Measurements from ENCODE around the gene CRYBG1. TPM values are rescaled to one million over a fixed set of nuclear protein-coding genes. Genes with fewer than 3 reads are reported as not detected.

Gene CRYBG1
- total and polyA plus RNA-seq, 2 of the 4 experiments (the other 2 are of a cell fraction) = 0.38 to 1.1 TPM

- no TSS peak for BruUV-seq (replicated peaks)
- peaks cover 4% of the 10 kb centered on the region; the same call in 1 of the 2 replicates for H3K9me1 ChIP-seq (ENCODE audit: insufficient read depth, low read length)
- H3K18ac ChIP-seq (ENCODE audit: low read depth, low read length) = no peak overlapping the region
- intact Hi-C loops (cut with micrococcal nuclease) = loop anchor here (2.0 to 5.0 kb wide), 2 partner anchors 47 to 468 kb away; no protein-coding TSS in a partner anchor
- no peak overlapping the region for H4K8ac ChIP-seq (ENCODE audit: low read depth in 2 of 2, low read length in 2 of 2)
- peak overlapping the region; percentile 86 for H2AFZ ChIP-seq (replicated peaks; ENCODE audit: low read length, poor library complexity)
- no peak overlapping the region for H3K14ac ChIP-seq (replicated peaks; ENCODE audit: low read depth, low read length)
- peaks cover 35% of the 10 kb centered on the region for H3K27me3 ChIP-seq (ENCODE audit: control insufficient read depth, insufficient read depth, low read length)
- dilution Hi-C loops (cut with HindIII; ENCODE audit: low sequenced_read_pairs, unreplicated experiment) = no loop called here
- no peak overlapping the region; the same call in 1 of the 2 replicates for H3K23ac ChIP-seq (ENCODE audit: low read depth, low read length)
- H3K9ac ChIP-seq (ENCODE audit: low read depth, low read length) = no peak overlapping the region
- no peak overlapping the region for H4K5ac ChIP-seq (ENCODE audit: low read depth, low read length)
- no peak overlapping the region for H4K91ac ChIP-seq (ENCODE audit: insufficient read depth, low read depth, low read length)
- in situ Hi-C loops (cut with MboI; ENCODE audit: low sequenced_read_pairs) = loop anchor here (10.0 kb wide), 1 partner anchor 55 kb away; no protein-coding TSS in a partner anchor
- POLR2A ChIA-PET (ENCODE audit: unreplicated experiment) = no interaction called here
- H2BK15ac ChIP-seq (ENCODE audit: low read depth, low read length) = no peak overlapping the region
- ATAC-seq (ENCODE audit: low read depth) (no peak), DNase-seq (no peak)
- H2BK20ac ChIP-seq (ENCODE audit: low read depth, low read length) = no peak overlapping the region
- 34% methylated on average over 6 of the region's 25 CpGs; no CpG with 5 or more reads in 1 of the 2 experiments for WGBS, 2 experiments (ENCODE audit: extremely low coverage in 2 of 2, insufficient read length in 1 of 2)
- H3K4me1 ChIP-seq (ENCODE audit: control insufficient read depth, insufficient read depth, low read length) = peaks cover 7% of the 10 kb centered on the region; the same call in 1 of the 2 replicates
- no peak overlapping the region for H2AK9ac ChIP-seq (replicated peaks; ENCODE audit: low read depth, low read length, poor library complexity)
- no peak overlapping the region for H3K27ac ChIP-seq (ENCODE audit: insufficient read depth, low read length)
- no peak overlapping the region; the same call in 1 of the 2 replicates for H3K56ac ChIP-seq (ENCODE audit: extremely low read depth, insufficient read depth, low read length)
- no peak overlapping the region for H2AK5ac ChIP-seq (ENCODE audit: low read depth, low read length)
- H3K4ac ChIP-seq (ENCODE audit: low read depth, low read length) = no peak overlapping the region
- H4K20me1 ChIP-seq (ENCODE audit: insufficient read depth, low read length) = no peaks in the 10 kb centered on the region
- H3K36me3 ChIP-seq (ENCODE audit: control insufficient read depth, insufficient read depth, low read length) = no peaks in the 10 kb centered on the region
- H3K79me1 ChIP-seq (ENCODE audit: low read depth in 1 of 2, low read length in 2 of 2) = no peaks in the 10 kb centered on the region
- H3K9me3 ChIP-seq (ENCODE audit: control insufficient read depth, insufficient read depth, low read length) = no peaks in the 10 kb centered on the region
- H3K4me3 ChIP-seq (ENCODE audit: insufficient read depth, low read depth, low read length) = no peak overlapping the region
- CTCF ChIA-PET = interaction anchor here (0.6 to 1.2 kb wide), 4 partner anchors 9 to 61 kb away, joined by 3 to 5 read pairs (median 3); no protein-coding TSS in a partner anchor
- H3K4me2 ChIP-seq (ENCODE audit: low read depth, low read length) = peak overlapping the region; percentile 97; the same call in 1 of the 2 replicates
- H2BK5ac ChIP-seq (ENCODE audit: low read depth, low read length, poor library complexity, severe bottlenecking) = no peak overlapping the region
- H2BK120ac ChIP-seq (ENCODE audit: low read depth, low read length) = no peak overlapping the region
- no peak for TF ChIP-seq RFX5 (IDR thresholded peaks at IDR 0.05; ENCODE audit: low read depth, low read length)
- TF ChIP-seq POLR2A (IDR thresholded peaks at IDR 0.05; ENCODE audit: low read depth, low read length) = no peak
- TF ChIP-seq USF2 (IDR thresholded peaks at IDR 0.05; ENCODE audit: low read depth, low read length) = no peak
- TF ChIP-seq CEBPB (IDR thresholded peaks at IDR 0.05; ENCODE audit: low read depth, low read length) = no peak
- TF ChIP-seq MAZ (IDR thresholded peaks at IDR 0.05; ENCODE audit: borderline replicate concordance, low read depth, low read length) = no peak
- no peak for TF ChIP-seq ELK1 (IDR thresholded peaks at IDR 0.05; ENCODE audit: borderline replicate concordance, low read depth, low read length)
- no peak for TF ChIP-seq NFE2L2 (IDR thresholded peaks at IDR 0.05; ENCODE audit: low read depth, low read length)
- TF ChIP-seq SMC3 (IDR thresholded peaks at IDR 0.05; ENCODE audit: low read depth, low read length) = no peak
- no peak for TF ChIP-seq FOS (IDR thresholded peaks at IDR 0.05; ENCODE audit: low read depth, low read length)
- TF ChIP-seq CTCF (conservative IDR thresholded peaks at IDR 0.05; ENCODE audit: low read depth, low read length) = no peak
- no peak for TF ChIP-seq MAFK (IDR thresholded peaks at IDR 0.05; ENCODE audit: low read depth, low read length)
- TF ChIP-seq CHD1 (IDR thresholded peaks at IDR 0.05; ENCODE audit: low read depth, low read length) = no peak
- TF ChIP-seq RCOR1 (IDR thresholded peaks at IDR 0.05; ENCODE audit: insufficient replicate concordance, low read length) = no peak
- no peak for TF ChIP-seq BHLHE40 (IDR thresholded peaks at IDR 0.05; ENCODE audit: low read depth, low read length)
- no peak for TF ChIP-seq RAD21 (IDR thresholded peaks at IDR 0.05; ENCODE audit: low read length)
Measured at GRCh38 chr6:106509420-106510089, 149.0 kb downstream of the CRYBG1 start.

Measured in IMR-90 (cell line).